OCI-LY7 (cell line): ENCODE data around the gene METTL8. TPM values are rescaled to one million over a fixed set of nuclear protein-coding genes. Genes with fewer than 3 reads are reported as not detected.

Source experiments
- BruUV-seq: library from RNA; stranded (reverse); fragments of 400-500 nt; replicated peaks from 2 replicates; lab custom pipeline; 2021; lab: Mats Ljungman, UMichigan
- CTCF ChIA-PET: fragments of 300-600 bp; sonication (Branson Sonifier 250); formaldehyde crosslinking; loops from one replicate; lab custom pipeline; 2022; ENCODE audit warnings: antibody characterized with exemption; ENCODE audit not compliant: unreplicated experiment; lab: Charles Lee
- POLR2A ChIA-PET: fragments of 300-600 bp; sonication (Branson Sonifier 250); formaldehyde crosslinking; loops from one replicate; lab custom pipeline; 2022; ENCODE audit warnings: antibody characterized with exemption; lab: Charles Lee
- DNase-seq: peaks from one replicate; pipeline ENCODE4 v3.0.0-alpha.2; 2015; ENCODE audit warnings: low spot score
- H2AFZ ChIP-seq: fragments of 200-600 bp; sonication (generic), shearing (Covaris generic); 2 replicates; pipeline ENCODE4 v1.6.1; 2014; ENCODE audit warnings: mild to moderate bottlenecking, antibody characterized with exemption, low read length, moderate library complexity
- H3K27ac ChIP-seq: fragments of 200-600 bp; sonication (generic); 2 replicates; pipeline ENCODE4 v1.5.1; 2014; ENCODE audit warnings: mixed run types, low read depth, mild to moderate bottlenecking, moderate library complexity, low read length, inconsistent platforms; ENCODE audit not compliant: poor library complexity, severe bottlenecking
- H3K36me3 ChIP-seq: fragments of 200-600 bp; sonication (generic); 2 replicates; pipeline ENCODE4 v1.6.1; 2014; ENCODE audit warnings: mild to moderate bottlenecking, antibody characterized with exemption, low read length, moderate library complexity, mixed read lengths; ENCODE audit not compliant: insufficient read depth
- H3K4me1 ChIP-seq: fragments of 200-600 bp; sonication (generic); 2 replicates; pipeline ENCODE4 v1.5.1; 2014; ENCODE audit warnings: mild to moderate bottlenecking, low read length; ENCODE audit not compliant: insufficient read depth, poor library complexity, severe bottlenecking
- H3K4me2 ChIP-seq: fragments of 200-600 bp; sonication (generic); 2 replicates; pipeline ENCODE4 v1.6.1; 2014; ENCODE audit warnings: mild to moderate bottlenecking, low read length
- H3K4me3 ChIP-seq: fragments of 200-600 bp; sonication (generic); 2 replicates; pipeline ENCODE4 v1.5.1; 2014; ENCODE audit warnings: mild to moderate bottlenecking, low read depth, low read length; ENCODE audit not compliant: poor library complexity, severe bottlenecking
- H3K79me2 ChIP-seq: fragments of 200-600 bp; sonication (generic); 2 replicates; pipeline ENCODE4 v1.6.1; 2016; ENCODE audit warnings: low read depth, mild to moderate bottlenecking, low read length, moderate library complexity, mixed read lengths; ENCODE audit not compliant: insufficient read depth
- H3K9me2 ChIP-seq: fragments of 200-600 bp; sonication (generic); 2 replicates; pipeline ENCODE4 v1.6.1; 2016; ENCODE audit warnings: mild to moderate bottlenecking, low read length, mixed read lengths; ENCODE audit not compliant: insufficient read depth
- H3K9me3 ChIP-seq: fragments of 200-600 bp; sonication (generic); 2 replicates; pipeline ENCODE4 v1.6.1; 2014; ENCODE audit warnings: mild to moderate bottlenecking, mixed run types, low read length, mixed read lengths
- H4K20me1 ChIP-seq: fragments of 200-600 bp; sonication (generic); 2 replicates; pipeline ENCODE4 v1.6.1; 2014; ENCODE audit warnings: mild to moderate bottlenecking, antibody characterized with exemption, low read length, moderate library complexity, mixed read lengths; ENCODE audit not compliant: insufficient read depth
- EZH2phosphoT487 ChIP-seq: fragments of 200-600 bp; sonication (generic); IDR thresholded peaks from 2 replicates; pipeline ENCODE4 v1.6.1; 2018; ENCODE audit warnings: low read depth, borderline replicate concordance, mild to moderate bottlenecking, mixed run types, antibody characterized with exemption, low read length, moderate library complexity, mixed read lengths
- intact Hi-C: fragments of 100-400 bp; cut with micrococcal nuclease; formaldehyde crosslinking; loops from one replicate; pipeline ENCODE4 v1.10.0; 2022; ENCODE audit not compliant: unreplicated experiment
- total RNA-seq, 2 experiments: library from RNA; depleted of rRNA in 1 of 2; stranded (reverse); fragments of >200 nt in 1 of 2; shearing (Covaris generic) in 1 of 2; gene quantifications; 2 replicates each; pipeline ENCODE4 v1.2.3, GENCODE V29; 2014 to 2022
- TF ChIP-seq, protein P1 (sequence below): fragments of 200-600 bp; sonication (generic); conservative IDR thresholded peaks from 2 replicates; pipeline ENCODE4 v1.5.1; 2014; ENCODE audit warnings: mild to moderate bottlenecking, antibody characterized with exemption, low read length, moderate library complexity, mixed read lengths

Gene METTL8
- total RNA-seq, 2 experiments from 2014 or later: 11.8 to 33.0 TPM

DNA sequence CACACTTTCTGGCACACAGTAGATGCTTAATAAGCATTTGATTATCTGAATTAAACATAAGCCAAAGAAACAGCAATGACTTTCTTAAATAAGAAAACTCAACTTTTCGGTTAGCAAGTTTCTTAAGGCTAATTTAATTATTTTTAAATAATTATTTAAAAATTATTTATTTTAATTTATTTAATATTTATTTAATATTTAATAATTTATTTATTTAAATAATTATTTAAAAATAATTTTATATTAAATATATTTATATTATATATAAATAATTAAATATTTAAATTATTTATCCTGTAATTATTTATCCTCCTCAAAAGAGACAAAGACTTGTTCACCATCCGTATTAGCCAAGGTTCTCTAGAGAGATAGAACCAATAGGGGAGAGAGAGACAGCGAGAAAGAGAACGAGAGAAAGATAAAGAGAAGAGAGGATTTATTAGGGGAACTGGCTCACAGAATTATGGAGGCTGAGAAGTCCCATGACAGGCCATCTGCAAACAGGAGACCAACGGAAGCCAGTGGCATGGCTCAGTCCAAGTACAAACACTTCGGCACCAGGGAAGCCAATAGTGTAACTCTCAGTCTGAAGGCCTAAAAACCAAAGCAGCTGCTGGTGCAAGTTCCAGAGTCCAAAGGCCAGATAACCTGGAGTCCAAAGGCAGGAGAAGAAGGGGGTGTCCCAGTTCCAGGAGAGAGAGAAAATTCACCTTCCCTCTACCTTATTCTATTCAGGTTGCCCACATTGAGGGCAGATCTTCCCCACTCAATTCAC lies 125.3 kb downstream of the METTL8 start:
- no TSS peak for BruUV-seq
- TF ChIP-seq EZH2phosphoT487: no peak
- TF ChIP-seq, protein P1, sequence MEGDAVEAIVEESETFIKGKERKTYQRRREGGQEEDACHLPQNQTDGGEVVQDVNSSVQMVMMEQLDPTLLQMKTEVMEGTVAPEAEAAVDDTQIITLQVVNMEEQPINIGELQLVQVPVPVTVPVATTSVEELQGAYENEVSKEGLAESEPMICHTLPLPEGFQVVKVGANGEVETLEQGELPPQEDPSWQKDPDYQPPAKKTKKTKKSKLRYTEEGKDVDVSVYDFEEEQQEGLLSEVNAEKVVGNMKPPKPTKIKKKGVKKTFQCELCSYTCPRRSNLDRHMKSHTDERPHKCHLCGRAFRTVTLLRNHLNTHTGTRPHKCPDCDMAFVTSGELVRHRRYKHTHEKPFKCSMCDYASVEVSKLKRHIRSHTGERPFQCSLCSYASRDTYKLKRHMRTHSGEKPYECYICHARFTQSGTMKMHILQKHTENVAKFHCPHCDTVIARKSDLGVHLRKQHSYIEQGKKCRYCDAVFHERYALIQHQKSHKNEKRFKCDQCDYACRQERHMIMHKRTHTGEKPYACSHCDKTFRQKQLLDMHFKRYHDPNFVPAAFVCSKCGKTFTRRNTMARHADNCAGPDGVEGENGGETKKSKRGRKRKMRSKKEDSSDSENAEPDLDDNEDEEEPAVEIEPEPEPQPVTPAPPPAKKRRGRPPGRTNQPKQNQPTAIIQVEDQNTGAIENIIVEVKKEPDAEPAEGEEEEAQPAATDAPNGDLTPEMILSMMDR: no peak

DNA sequence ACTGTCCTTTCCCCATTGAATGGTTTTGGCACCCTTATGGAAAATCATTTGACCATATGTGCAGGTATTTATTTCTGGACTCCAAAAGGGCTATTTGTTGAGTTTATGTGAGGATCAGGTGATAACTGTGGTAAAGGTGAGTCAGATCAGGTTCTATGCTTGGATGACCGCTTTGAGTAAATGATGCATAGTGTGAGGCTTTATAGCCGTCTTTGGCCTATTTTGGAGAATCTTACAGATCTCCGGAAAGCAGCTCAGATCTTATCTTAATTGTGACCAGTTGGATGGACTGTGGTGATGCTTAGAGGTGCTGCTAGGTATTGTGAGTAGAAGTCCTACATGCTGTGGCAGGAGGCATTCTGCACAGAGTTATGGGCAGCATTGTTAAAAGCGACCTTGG lies 126.2 kb downstream of the METTL8 start:
- H3K79me2 ChIP-seq: no peaks in the 10 kb centered on the region
- no TSS peak for BruUV-seq
- peaks cover 31% of the 10 kb centered on the region for H3K9me3 ChIP-seq
- peak overlapping the region; percentile 15 for H3K4me3 ChIP-seq
- peak; percentile 76 for DNase-seq
- intact Hi-C loops: no loop called here
- no peaks in the 10 kb centered on the region for H3K9me2 ChIP-seq
- peaks cover 24% of the 10 kb centered on the region for H3K36me3 ChIP-seq
- peak overlapping the region; percentile 60; the same call in 1 of the 2 replicates for H2AFZ ChIP-seq
- POLR2A ChIA-PET: interaction anchor here (1.0 to 2.0 kb wide), 8 partner anchors 9 to 144 kb away, joined by 3 to 9 read pairs (median 3); no protein-coding TSS in a partner anchor
- peaks cover 33% of the 10 kb centered on the region for H3K4me1 ChIP-seq
- no peaks in the 10 kb centered on the region for H4K20me1 ChIP-seq
- peak overlapping the region; percentile 54 for H3K4me2 ChIP-seq
- H3K27ac ChIP-seq: peak overlapping the region; percentile 75
- TF ChIP-seq EZH2phosphoT487: no peak
- TF ChIP-seq, protein P1: no peak
- CTCF ChIA-PET: interaction anchor here (0.6 kb wide), 1 partner anchor 24 kb away, joined by 3 read pairs; no protein-coding TSS in a partner anchor

More for the DNA sequence above, 125.3 kb downstream of the METTL8 start:
- ChIA-PET CTCF (no interaction called here), POLR2A (interaction anchor here (0.6 to 2.0 kb wide), 8 partner anchors 8 to 145 kb away, joined by 3 to 9 read pairs (median 3); no protein-coding TSS in a partner anchor)
- intact Hi-C loops: no loop called here
- Histone ChIP-seq H3K79me2 (no peaks in the 10 kb centered on the region), H3K9me2 (no peaks in the 10 kb centered on the region), H3K4me1 (peaks cover 33% of the 10 kb centered on the region), H3K4me3 (peak overlapping the region; percentile 15), H3K27ac (peak overlapping the region; percentile 75), H3K4me2 (peak overlapping the region; percentile 54), H4K20me1 (no peaks in the 10 kb centered on the region), H2AFZ (peak overlapping the region; percentile 60; the same call in 1 of the 2 replicates), H3K9me3 (peaks cover 31% of the 10 kb centered on the region), H3K36me3 (peaks cover 24% of the 10 kb centered on the region)
- DNase-seq: no peak
